OCI-LY7 (cell line): Measurements from ENCODE around the gene LRRIQ4. TPM values are rescaled to one million over a fixed set of nuclear protein-coding genes. Genes with fewer than 3 reads are reported as not detected.

Source experiments
- BruUV-seq: library from RNA; stranded (reverse); fragments of 400-500 nt; replicated peaks from 2 replicates; lab custom pipeline; 2021; lab: Mats Ljungman, UMichigan
- CTCF ChIA-PET: fragments of 300-600 bp; sonication (Branson Sonifier 250); formaldehyde crosslinking; loops from one replicate; lab custom pipeline; 2022; ENCODE audit warnings: antibody characterized with exemption; ENCODE audit not compliant: unreplicated experiment; lab: Charles Lee
- POLR2A ChIA-PET: fragments of 300-600 bp; sonication (Branson Sonifier 250); formaldehyde crosslinking; loops from one replicate; lab custom pipeline; 2022; ENCODE audit warnings: antibody characterized with exemption; lab: Charles Lee
- DNase-seq: peaks from one replicate; pipeline ENCODE4 v3.0.0-alpha.2; 2015; ENCODE audit warnings: low spot score
- H2AFZ ChIP-seq: fragments of 200-600 bp; sonication (generic), shearing (Covaris generic); 2 replicates; pipeline ENCODE4 v1.6.1; 2014; ENCODE audit warnings: mild to moderate bottlenecking, antibody characterized with exemption, low read length, moderate library complexity
- H3K27ac ChIP-seq: fragments of 200-600 bp; sonication (generic); 2 replicates; pipeline ENCODE4 v1.5.1; 2014; ENCODE audit warnings: mixed run types, low read depth, mild to moderate bottlenecking, moderate library complexity, low read length, inconsistent platforms; ENCODE audit not compliant: poor library complexity, severe bottlenecking
- H3K36me3 ChIP-seq: fragments of 200-600 bp; sonication (generic); 2 replicates; pipeline ENCODE4 v1.6.1; 2014; ENCODE audit warnings: mild to moderate bottlenecking, antibody characterized with exemption, low read length, moderate library complexity, mixed read lengths; ENCODE audit not compliant: insufficient read depth
- H3K4me1 ChIP-seq: fragments of 200-600 bp; sonication (generic); 2 replicates; pipeline ENCODE4 v1.5.1; 2014; ENCODE audit warnings: mild to moderate bottlenecking, low read length; ENCODE audit not compliant: insufficient read depth, poor library complexity, severe bottlenecking
- H3K4me2 ChIP-seq: fragments of 200-600 bp; sonication (generic); 2 replicates; pipeline ENCODE4 v1.6.1; 2014; ENCODE audit warnings: mild to moderate bottlenecking, low read length
- H3K4me3 ChIP-seq: fragments of 200-600 bp; sonication (generic); 2 replicates; pipeline ENCODE4 v1.5.1; 2014; ENCODE audit warnings: mild to moderate bottlenecking, low read depth, low read length; ENCODE audit not compliant: poor library complexity, severe bottlenecking
- H3K79me2 ChIP-seq: fragments of 200-600 bp; sonication (generic); 2 replicates; pipeline ENCODE4 v1.6.1; 2016; ENCODE audit warnings: low read depth, mild to moderate bottlenecking, low read length, moderate library complexity, mixed read lengths; ENCODE audit not compliant: insufficient read depth
- H3K9me2 ChIP-seq: fragments of 200-600 bp; sonication (generic); 2 replicates; pipeline ENCODE4 v1.6.1; 2016; ENCODE audit warnings: mild to moderate bottlenecking, low read length, mixed read lengths; ENCODE audit not compliant: insufficient read depth
- H3K9me3 ChIP-seq: fragments of 200-600 bp; sonication (generic); 2 replicates; pipeline ENCODE4 v1.6.1; 2014; ENCODE audit warnings: mild to moderate bottlenecking, mixed run types, low read length, mixed read lengths
- H4K20me1 ChIP-seq: fragments of 200-600 bp; sonication (generic); 2 replicates; pipeline ENCODE4 v1.6.1; 2014; ENCODE audit warnings: mild to moderate bottlenecking, antibody characterized with exemption, low read length, moderate library complexity, mixed read lengths; ENCODE audit not compliant: insufficient read depth
- EZH2phosphoT487 ChIP-seq: fragments of 200-600 bp; sonication (generic); IDR thresholded peaks from 2 replicates; pipeline ENCODE4 v1.6.1; 2018; ENCODE audit warnings: low read depth, borderline replicate concordance, mild to moderate bottlenecking, mixed run types, antibody characterized with exemption, low read length, moderate library complexity, mixed read lengths
- intact Hi-C: fragments of 100-400 bp; cut with micrococcal nuclease; formaldehyde crosslinking; loops from one replicate; pipeline ENCODE4 v1.10.0; 2022; ENCODE audit not compliant: unreplicated experiment
- total RNA-seq, 2 experiments: library from RNA; depleted of rRNA in 1 of 2; stranded (reverse); fragments of >200 nt in 1 of 2; shearing (Covaris generic) in 1 of 2; gene quantifications; 2 replicates each; pipeline ENCODE4 v1.2.3, GENCODE V29; 2014 to 2022
- TF ChIP-seq, protein P1 (sequence below): fragments of 200-600 bp; sonication (generic); conservative IDR thresholded peaks from 2 replicates; pipeline ENCODE4 v1.5.1; 2014; ENCODE audit warnings: mild to moderate bottlenecking, antibody characterized with exemption, low read length, moderate library complexity, mixed read lengths

Gene LRRIQ4
- total RNA-seq, 2 experiments from 2014 or later: 0.17 to 0.47 TPM

- H3K27ac ChIP-seq: no peak overlapping the region
- POLR2A ChIA-PET: interaction anchor here (0.6 to 2.1 kb wide), 6 partner anchors 10 to 71 kb away, joined by 3 to 6 read pairs (median 3); no protein-coding TSS in a partner anchor
Measured at GRCh38 chr3:169846458-169847193, 34.0 kb downstream of the LRRIQ4 start.

DNA sequence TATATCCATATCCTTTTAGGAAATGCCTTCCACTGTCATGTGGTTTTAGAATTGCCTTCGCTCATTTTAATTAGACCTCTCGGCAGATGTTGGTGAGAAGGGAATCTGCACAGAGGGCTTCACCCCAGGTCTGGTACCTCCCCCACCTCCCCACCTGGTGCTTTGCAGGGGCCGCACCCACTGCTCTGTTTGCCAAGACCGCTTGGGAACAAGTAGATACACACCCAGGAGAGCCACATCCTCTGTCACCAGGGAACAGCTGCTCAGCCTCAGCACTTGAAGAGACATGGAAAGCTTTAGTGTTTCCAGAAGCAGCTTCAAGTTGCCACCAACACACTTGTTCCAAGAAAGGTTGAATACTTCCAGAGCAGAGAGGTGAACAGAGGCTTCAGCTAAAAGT is 35.2 kb downstream of the LRRIQ4 start:
- H3K9me2 ChIP-seq: no peaks in the 10 kb centered on the region
- H3K4me1 ChIP-seq: peaks cover 28% of the 10 kb centered on the region
- no peak for DNase-seq
- H4K20me1 ChIP-seq: no peaks in the 10 kb centered on the region
- CTCF ChIA-PET: no interaction called here
- no peak overlapping the region for H2AFZ ChIP-seq
- H3K27ac ChIP-seq: no peak overlapping the region
- POLR2A ChIA-PET: interaction anchor here (0.6 kb wide), 1 partner anchor 43 kb away, joined by 3 read pairs; no protein-coding TSS in a partner anchor
- TF ChIP-seq, protein P1, sequence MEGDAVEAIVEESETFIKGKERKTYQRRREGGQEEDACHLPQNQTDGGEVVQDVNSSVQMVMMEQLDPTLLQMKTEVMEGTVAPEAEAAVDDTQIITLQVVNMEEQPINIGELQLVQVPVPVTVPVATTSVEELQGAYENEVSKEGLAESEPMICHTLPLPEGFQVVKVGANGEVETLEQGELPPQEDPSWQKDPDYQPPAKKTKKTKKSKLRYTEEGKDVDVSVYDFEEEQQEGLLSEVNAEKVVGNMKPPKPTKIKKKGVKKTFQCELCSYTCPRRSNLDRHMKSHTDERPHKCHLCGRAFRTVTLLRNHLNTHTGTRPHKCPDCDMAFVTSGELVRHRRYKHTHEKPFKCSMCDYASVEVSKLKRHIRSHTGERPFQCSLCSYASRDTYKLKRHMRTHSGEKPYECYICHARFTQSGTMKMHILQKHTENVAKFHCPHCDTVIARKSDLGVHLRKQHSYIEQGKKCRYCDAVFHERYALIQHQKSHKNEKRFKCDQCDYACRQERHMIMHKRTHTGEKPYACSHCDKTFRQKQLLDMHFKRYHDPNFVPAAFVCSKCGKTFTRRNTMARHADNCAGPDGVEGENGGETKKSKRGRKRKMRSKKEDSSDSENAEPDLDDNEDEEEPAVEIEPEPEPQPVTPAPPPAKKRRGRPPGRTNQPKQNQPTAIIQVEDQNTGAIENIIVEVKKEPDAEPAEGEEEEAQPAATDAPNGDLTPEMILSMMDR: no peak
- no peak for TF ChIP-seq EZH2phosphoT487
- intact Hi-C loops: loop anchor here (5.0 kb wide), 1 partner anchor 86 kb away; no protein-coding TSS in a partner anchor
- no peaks in the 10 kb centered on the region for H3K79me2 ChIP-seq
- H3K36me3 ChIP-seq: no peaks in the 10 kb centered on the region
- H3K4me2 ChIP-seq: no peak overlapping the region
- no TSS peak for BruUV-seq
- no peak overlapping the region for H3K4me3 ChIP-seq
- no peaks in the 10 kb centered on the region for H3K9me3 ChIP-seq

More at GRCh38 chr3:169846458-169847193, 34.0 kb downstream of the LRRIQ4 start:
- H2AFZ ChIP-seq: peak overlapping the region; percentile 95
- no peak overlapping the region for H3K4me3 ChIP-seq
- no TSS peak for BruUV-seq
- CTCF ChIA-PET: no interaction called here
- DNase-seq: no peak
- H3K4me2 ChIP-seq: peak overlapping the region; percentile 52
- H4K20me1 ChIP-seq: no peaks in the 10 kb centered on the region
- H3K4me1 ChIP-seq: peaks cover 34% of the 10 kb centered on the region
- no peaks in the 10 kb centered on the region for H3K9me2 ChIP-seq
- no peaks in the 10 kb centered on the region for H3K9me3 ChIP-seq
- intact Hi-C loops: loop anchor here (5.0 kb wide), 1 partner anchor 84 kb away; no protein-coding TSS in a partner anchor
- no peaks in the 10 kb centered on the region for H3K79me2 ChIP-seq
- TF ChIP-seq, protein P1: no peak
- TF ChIP-seq EZH2phosphoT487: no peak
- H3K36me3 ChIP-seq: no peaks in the 10 kb centered on the region

GRCh38 chr3:169848741-169849140 is 36.1 kb downstream of the LRRIQ4 start:
- DNase-seq: no peak
- CTCF ChIA-PET: no interaction called here
- no peaks in the 10 kb centered on the region for H3K9me2 ChIP-seq
- intact Hi-C loops: loop anchor here (5.0 kb wide), 1 partner anchor 86 kb away; no protein-coding TSS in a partner anchor
- no peaks in the 10 kb centered on the region for H3K36me3 ChIP-seq
- no peaks in the 10 kb centered on the region for H3K9me3 ChIP-seq
- H4K20me1 ChIP-seq: no peaks in the 10 kb centered on the region
- H2AFZ ChIP-seq: no peak overlapping the region
- H3K27ac ChIP-seq: no peak overlapping the region
- H3K79me2 ChIP-seq: no peaks in the 10 kb centered on the region
- no peak overlapping the region for H3K4me3 ChIP-seq
- TF ChIP-seq EZH2phosphoT487: no peak
- TF ChIP-seq, protein P1: no peak
- POLR2A ChIA-PET: interaction anchor here (0.6 kb wide), 2 partner anchors 44 to 201 kb away, joined by 3 to 4 read pairs; no protein-coding TSS in a partner anchor
- H3K4me1 ChIP-seq: peaks cover 23% of the 10 kb centered on the region
- H3K4me2 ChIP-seq: no peak overlapping the region
- no TSS peak for BruUV-seq
